ENCODE results near the gene HMGCR.

DNA sequence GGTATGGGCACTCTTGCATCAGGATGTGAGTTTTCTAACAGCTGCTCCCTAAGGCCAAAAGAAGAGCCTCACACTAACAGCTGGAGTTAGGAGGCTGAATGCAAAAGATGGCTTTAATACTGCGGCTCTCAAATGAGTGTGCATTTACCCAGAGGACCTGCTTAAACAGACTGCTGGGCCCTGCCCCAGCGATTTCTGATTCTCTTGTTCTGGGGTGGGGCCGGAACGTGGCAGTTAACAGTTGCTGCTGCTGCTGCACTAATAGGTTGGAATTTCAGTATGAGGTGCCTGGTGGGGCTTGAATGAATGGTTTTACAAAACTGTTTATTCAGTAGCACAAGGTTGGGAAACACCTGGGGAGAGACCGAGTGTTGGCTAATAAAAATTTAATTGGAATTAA is 26.1 kb downstream of the HMGCR start:
- TF ChIP-seq FOSL2 (IDR thresholded peaks at IDR 0.05) (no peak), FOSL2 (CRISPR knock-in tag; IDR thresholded peaks at IDR 0.05) (no peak), NFE2L2 (conservative IDR thresholded peaks at IDR 0.05; ENCODE audit: low read length) (no peak), CTCF (IDR thresholded peaks at IDR 0.05) (no peak), ELK1 (IDR thresholded peaks at IDR 0.05; ENCODE audit: low read depth, low read length) (no peak), MYC (IDR thresholded peaks at IDR 0.05; ENCODE audit: borderline replicate concordance, low read length) (no peak), USF2 (IDR thresholded peaks at IDR 0.05) (no peak), POLR2A (IDR thresholded peaks at IDR 0.05; ENCODE audit: low read length) (no peak), KDM1A (IDR thresholded peaks at IDR 0.05; ENCODE audit: low read depth) (no peak), EP300 (IDR thresholded peaks at IDR 0.05) (no peak)
- TF ChIP-seq, protein P1, sequence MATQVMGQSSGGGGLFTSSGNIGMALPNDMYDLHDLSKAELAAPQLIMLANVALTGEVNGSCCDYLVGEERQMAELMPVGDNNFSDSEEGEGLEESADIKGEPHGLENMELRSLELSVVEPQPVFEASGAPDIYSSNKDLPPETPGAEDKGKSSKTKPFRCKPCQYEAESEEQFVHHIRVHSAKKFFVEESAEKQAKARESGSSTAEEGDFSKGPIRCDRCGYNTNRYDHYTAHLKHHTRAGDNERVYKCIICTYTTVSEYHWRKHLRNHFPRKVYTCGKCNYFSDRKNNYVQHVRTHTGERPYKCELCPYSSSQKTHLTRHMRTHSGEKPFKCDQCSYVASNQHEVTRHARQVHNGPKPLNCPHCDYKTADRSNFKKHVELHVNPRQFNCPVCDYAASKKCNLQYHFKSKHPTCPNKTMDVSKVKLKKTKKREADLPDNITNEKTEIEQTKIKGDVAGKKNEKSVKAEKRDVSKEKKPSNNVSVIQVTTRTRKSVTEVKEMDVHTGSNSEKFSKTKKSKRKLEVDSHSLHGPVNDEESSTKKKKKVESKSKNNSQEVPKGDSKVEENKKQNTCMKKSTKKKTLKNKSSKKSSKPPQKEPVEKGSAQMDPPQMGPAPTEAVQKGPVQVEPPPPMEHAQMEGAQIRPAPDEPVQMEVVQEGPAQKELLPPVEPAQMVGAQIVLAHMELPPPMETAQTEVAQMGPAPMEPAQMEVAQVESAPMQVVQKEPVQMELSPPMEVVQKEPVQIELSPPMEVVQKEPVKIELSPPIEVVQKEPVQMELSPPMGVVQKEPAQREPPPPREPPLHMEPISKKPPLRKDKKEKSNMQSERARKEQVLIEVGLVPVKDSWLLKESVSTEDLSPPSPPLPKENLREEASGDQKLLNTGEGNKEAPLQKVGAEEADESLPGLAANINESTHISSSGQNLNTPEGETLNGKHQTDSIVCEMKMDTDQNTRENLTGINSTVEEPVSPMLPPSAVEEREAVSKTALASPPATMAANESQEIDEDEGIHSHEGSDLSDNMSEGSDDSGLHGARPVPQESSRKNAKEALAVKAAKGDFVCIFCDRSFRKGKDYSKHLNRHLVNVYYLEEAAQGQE (IDR thresholded peaks at IDR 0.05), result no peak
- TF ChIP-seq, protein P2, sequence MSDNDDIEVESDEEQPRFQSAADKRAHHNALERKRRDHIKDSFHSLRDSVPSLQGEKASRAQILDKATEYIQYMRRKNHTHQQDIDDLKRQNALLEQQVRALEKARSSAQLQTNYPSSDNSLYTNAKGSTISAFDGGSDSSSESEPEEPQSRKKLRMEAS (IDR thresholded peaks at IDR 0.05), result no peak
- TF ChIP-seq, protein P3, sequence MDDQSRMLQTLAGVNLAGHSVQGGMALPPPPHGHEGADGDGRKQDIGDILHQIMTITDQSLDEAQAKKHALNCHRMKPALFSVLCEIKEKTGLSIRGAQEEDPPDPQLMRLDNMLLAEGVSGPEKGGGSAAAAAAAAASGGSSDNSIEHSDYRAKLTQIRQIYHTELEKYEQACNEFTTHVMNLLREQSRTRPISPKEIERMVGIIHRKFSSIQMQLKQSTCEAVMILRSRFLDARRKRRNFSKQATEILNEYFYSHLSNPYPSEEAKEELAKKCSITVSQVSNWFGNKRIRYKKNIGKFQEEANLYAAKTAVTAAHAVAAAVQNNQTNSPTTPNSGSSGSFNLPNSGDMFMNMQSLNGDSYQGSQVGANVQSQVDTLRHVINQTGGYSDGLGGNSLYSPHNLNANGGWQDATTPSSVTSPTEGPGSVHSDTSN (IDR thresholded peaks at IDR 0.05), result no peak

Measured in A549 (cell line).